Measurements from ENCODE around the gene RPUSD1.

The RPUSD1 gene

GRCh38 chr16:818592-818991 is 30.4 kb upstream of the RPUSD1 start:
- DNase-seq, result no peak

GRCh38 chr16:818132-818531 is 30.0 kb upstream of the RPUSD1 start:
- DNase-seq, result no peak

- no peak for DNase-seq
Measured at GRCh38 chr16:817001-817906, 29.1 kb upstream of the RPUSD1 start.

- no peak for DNase-seq
Measured at GRCh38 chr16:815861-816260, 27.7 kb upstream of the RPUSD1 start.

- no peak for DNase-seq
Measured at GRCh38 chr16:814974-815373, 26.8 kb upstream of the RPUSD1 start.

DNA sequence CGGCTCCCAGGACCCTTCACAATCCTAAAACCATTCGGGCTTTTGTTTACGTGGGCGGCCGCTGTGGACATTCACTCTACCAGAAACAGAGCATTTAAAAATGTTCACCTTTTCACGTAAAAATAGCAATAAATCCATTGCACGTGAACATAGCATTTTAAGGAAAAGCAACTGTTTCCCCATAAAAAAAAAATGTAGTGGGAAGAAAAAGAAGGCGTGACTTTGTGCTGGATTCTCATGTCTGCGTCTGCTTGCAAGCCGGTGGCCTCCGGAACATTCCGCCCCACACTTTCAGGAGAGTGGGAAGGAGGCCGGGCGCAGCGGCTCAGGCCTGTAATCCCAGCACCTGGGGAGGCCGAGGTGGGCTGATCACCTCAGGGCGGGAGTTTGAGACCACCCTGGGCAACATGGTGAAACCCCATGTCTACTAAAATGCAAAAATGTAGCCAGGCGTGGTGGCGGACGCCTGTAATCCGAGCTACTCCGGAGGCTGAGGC is 25.8 kb upstream of the RPUSD1 start:
- DNase-seq, result no peak

DNA sequence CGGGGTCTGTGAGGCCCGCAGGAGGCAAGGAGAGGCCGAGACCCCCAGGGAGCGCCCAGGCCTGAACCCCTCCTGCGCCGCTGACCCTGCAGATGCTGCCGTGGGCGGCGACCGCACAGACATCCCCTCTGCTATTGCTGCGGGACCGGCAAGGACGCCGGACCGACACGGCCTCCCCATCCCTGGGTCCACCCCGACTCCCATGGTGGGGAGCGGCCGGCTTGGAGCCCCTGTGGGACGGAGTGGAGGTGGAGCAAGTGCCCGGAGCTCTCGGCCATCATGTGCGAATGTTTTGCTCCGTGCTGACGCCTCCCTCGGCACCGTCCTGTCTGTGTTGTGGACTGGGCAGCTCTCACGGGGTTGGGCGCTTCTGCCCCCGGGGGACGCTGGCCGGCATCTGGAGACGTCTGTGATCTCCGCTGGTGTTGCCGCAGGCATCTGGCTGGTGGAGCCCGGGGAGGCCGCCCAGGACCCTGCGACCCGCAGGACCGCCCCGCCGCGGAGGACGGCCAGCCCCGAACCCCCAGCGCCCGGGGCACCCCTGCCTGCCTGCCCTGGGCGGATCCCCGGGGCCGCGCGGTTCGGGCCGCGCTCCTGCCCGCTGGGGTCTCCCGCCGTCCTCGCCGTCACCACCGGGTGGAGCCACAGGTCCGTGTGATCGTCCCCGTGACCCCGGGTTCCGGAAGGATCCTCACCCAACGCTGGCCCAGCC is 25.2 kb upstream of the RPUSD1 start:
- DNase-seq, result peak; percentile 53

GRCh38 chr16:808085-808386 is 19.9 kb upstream of the RPUSD1 start:
- no peak for DNase-seq

GRCh38 chr16:807347-808084 is 19.3 kb upstream of the RPUSD1 start:
- peak; percentile 96 for DNase-seq

DNA sequence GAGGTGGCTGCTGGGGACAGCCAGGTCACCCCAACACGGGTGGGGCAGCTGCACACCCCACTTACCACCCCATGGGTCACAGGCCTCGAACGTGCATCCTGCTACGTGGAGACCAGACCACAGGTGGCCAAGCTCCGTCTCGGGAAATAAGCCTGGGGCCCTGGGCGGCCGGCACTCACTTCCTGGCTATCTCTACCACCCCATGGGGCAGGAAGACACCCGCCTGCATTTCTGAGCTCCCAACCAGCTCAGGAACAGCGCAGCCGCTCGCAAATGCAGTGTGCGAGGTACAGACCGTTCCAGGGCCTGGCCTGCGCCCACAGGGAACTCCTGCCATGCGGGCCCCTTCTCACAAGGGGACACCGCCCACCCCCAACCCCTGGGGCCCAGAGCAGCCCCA is 17.3 kb upstream of the RPUSD1 start:
- DNase-seq, result no peak

DNA sequence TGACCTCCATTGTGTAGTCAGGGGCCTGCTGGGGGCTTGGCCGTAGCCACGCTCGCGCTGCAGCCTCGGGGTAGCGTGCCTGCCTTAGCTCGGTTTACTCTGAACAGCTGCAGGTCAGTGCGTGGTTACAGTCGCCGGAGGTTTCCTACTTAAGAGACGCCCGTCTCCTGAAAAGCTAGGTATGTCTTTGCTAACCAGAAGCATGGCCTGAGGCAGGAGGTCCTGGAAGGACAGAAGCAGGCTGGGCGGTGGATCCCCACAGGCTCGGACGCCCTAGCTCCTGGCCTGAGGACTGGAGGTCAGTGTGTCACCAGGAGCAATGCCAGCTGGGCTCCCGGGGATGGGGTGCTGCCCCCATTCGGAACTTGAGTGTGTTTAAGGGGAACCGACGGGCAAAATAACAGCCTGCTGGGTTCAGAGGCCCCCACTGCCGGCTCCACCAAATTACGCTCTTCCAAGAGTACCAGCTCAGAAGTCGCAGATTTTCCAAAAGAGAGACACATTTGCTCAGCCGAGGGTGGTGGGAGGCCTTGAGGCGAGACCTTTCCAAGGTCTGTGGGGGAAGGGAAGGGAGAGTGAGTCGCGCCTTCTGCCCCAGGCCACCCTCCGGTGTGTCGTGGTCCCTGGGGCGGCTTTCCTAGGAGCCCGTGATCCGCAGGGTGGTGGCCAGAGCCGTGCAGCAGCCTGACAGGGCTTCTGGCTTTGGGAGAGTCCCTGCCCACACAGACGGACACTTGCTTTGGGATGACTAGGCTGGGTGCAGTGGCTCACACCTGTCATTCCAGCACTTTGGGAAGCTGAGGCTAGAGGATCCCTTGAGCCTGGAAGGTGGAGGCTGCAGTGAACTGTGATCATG is 16.2 kb upstream of the RPUSD1 start:
- no peak for DNase-seq

DNA sequence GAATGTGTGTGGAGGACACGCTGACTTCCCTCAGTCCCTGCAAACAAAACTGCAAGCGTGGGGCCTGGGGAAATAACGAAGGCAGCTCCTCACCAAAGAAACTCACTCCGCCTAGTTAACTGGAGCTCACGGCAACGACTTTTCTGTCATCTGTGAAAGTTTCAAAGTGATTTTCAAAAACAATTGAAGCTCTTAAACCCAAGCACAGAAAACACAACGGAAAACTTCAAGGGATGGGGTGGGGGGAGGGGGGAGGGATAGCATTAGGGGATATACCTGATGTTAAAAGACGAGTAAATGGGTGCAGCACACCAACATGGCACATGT is 15.5 kb upstream of the RPUSD1 start:
- no peak for DNase-seq

- DNase-seq, result no peak
Measured at GRCh38 chr16:802914-803753, 15.0 kb upstream of the RPUSD1 start.

DNA sequence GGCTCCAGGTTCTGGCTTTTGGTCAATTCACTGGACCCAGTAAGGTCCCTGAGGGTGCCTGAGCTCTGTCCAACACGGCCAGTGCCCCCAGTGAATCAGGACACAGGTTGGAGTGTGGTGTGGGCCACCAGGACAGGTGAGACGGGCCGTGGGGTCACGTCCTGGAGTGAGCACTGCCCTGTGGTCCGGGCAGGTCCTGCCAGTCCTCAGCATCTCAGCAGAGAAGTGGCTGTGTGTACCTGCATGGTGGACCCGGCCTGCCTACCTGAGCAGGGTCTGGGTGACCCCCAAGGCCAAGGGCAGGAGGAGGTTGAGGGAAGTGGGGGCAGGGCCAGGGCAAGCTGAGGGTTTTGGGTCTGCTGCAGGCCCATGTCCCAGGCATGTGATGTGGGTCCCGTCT is 14.3 kb upstream of the RPUSD1 start:
- DNase-seq, result no peak

GRCh38 chr16:801584-802363 is 13.6 kb upstream of the RPUSD1 start:
- DNase-seq, result no peak

- no peak for DNase-seq
Measured at GRCh38 chr16:800834-801511, 12.8 kb upstream of the RPUSD1 start.

DNA sequence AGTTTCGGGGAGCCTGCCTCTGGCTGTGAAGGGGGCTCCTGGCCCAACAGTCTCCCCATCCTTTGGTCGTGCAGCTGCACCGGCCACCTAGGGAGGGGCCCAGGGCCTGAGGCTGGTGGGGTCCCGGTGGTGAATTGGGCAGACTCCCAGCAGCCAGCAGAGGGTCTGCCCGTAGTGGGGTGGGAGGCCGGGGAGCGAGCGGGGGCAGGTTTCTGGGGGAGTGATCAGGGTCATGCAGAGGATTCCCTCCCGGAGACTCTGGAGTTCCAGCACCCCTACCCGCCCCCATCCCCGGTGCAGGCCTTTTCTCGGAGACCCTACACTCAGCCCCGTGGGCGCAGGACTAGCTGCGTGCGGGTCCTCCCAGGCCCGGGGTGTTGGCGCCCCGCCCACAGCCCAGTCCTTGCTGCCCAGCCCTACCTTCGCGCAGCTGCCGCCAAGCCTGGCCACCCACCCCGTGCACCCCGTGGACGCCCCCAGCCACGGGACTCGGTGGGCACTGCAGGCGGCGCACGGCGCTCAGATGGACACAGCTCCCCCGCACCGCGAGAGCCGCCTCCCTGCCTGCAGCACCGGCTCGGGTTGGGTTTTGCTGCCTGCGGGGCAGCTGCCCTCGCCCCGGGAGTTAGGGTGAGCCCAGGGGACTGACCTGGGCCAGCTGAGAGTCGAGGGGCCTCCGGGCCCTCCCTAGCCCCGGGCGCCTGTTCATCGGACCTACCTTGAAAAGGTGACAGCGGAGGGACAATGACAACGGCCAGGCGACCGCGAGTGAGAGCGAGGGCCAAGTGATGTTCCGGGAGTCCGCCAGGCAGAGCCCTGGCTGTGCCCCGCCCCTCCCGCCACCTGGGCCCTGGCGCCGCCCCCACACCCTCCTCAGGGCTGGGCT is 12.0 kb upstream of the RPUSD1 start, which contains the start of gene GNG13:
Gene GNG13 (minus strand): TSS at position 787 of the 886 bp plus-strand sequence. CDS start 1,657 bp downstream, outside the sequence.
- no peak for DNase-seq

- no peak for DNase-seq
Measured at GRCh38 chr16:799111-799947, 11.1 kb upstream of the RPUSD1 start.
